Fibroblast of peridontal ligament (primary cell): ENCODE data around the gene PTS.

ENCODE experiments used
- DNase-seq: peaks from one replicate; pipeline ENCODE4 v3.0.0-alpha.2; 2010; ENCODE audit errors: extremely low read depth

PTS gene

DNA sequence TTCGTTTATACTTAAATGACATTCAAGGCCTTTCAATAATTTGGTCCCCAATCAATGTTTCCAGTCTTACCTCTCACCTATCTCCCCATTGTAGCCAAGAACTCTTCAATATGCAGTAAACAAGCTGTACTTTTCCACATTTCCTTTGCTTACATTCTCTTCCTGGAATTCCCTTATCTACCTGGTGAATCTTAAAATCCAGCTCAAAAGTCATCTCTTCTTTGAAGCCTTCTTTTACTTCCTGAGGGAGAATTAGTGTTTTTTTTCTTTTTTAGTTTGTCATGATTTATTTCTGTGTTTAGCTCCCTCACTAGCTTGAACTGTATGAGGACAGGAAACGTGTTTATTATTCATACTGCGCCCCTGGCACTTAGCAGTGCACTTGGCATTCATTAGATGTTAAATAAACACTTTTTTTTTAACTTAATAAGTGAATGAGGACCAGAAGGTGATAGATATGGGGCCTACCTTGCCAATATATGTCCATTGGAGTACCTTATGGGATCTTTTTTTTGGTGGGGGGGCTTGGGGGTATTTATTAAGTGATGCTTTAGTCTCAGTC is 4.9 kb upstream of the PTS start:
- no peak for DNase-seq

DNA sequence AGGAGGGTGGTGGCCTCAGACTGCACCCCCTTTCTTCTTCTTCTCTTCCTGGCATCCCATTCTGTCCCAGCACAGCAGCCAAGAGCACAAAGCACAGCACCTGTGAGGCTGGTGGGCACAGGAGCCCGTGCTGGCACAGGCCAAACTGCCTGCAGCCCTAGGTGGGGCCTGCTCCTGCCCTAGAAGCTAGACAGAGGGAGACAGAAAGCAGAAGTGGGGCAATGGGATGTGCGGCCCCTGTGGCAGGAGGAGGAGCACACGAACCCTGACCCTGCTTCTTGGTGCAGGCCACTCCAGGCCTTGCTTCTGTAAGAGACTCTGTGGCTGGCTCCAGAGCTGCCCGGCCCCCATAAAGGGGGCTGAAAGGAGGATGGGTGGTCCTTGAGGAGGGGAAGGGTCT is 3.9 kb upstream of the PTS start:
- DNase-seq = no peak

DNA sequence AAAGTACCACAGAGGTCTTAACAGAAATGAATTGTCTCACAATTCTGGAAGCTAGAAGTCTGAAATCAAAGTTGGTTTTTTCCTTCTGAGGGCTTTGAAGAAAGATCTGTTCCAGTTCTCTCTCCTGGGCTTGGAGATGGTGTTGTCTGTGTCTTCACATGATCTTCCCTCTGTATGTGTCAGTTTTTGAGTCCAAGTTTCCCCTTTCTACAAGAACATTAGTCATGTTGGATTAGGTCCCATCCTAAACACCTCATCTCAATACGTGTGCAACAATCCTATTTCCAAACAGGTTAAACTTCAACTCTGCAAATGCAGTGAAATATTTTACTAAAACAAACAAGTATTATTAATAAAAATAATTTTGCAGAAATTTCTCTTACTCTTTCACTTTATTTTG is 3.1 kb upstream of the PTS start:
- DNase-seq = no peak

DNA sequence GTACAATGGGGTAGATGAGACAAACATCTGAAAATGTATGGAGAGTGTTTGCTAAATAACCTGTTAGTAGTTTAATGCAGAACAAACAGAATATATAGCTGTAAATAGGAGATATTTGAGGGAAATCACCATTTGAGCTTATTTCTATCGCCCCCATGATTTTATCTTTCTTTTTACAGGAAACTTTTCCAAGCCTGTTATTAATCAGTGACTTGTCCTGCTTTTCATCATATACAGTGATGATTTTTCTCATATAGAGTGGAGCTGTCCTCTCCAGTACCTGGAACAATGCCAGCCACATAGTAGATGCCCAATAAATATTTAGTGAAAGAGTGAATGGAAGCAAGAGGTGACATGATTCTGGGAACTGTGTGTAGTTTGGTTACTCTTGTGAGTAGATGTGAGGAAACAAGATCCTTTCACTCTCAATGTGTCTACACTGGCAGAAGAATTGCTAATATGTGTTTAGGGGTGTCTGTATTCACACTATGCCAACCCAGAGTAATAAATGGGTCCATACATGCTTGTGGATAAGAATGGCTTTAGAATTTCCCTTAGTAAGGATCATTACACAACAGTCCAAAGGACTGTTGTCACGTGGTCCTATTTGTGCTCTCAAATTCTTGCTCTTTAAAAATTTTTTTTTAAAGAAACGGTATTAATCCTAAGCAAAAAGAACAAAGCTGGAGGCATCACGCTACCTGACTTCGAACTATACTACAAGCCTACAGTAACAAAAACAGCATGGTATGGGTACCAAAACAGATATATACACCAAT is 2.3 kb upstream of the PTS start:
- DNase-seq = no peak

DNA sequence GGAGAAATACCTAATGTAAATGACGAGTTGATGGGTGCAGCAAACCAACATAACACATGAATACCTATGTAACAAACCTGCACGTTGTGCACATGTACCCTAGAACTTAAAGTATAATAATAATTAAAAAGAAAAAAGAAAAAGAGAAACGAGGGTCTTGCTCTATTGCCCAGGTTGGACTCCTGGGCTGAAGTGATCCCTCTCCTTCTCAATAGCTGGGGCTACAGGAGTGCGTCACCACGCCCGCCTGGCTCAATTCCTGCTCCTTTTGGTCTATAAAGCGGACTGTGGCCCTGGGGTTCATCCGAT is 521 bp upstream of the PTS start:
- DNase-seq = no peak

DNA sequence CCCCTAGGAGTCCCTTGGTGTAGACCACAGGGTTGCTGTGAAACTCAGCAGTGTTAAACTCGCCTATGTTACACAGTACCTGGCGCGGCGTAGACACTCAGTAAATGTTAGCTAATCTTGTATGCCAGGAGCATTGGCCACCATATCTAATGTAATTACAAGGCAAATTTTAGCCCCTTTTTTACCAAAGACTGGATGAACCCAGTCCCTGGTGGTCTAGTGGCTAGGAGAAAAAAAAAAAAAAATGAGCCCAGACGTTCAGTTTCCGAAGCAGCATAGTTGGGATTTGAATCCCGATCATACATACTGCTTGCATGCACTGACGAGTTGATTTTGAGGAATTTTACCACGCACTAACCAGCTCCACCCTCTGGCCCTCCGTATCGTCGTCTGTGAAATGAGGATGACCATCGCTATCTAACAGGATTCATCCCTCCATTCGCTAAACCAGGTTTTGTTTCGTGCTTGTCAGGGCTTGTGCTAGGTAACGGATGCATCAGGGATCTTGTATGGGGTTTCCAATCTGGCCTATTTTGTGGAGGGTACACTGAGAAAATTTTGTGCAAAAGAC is 688 bp downstream of the PTS start:
- peak; percentile 64 for DNase-seq

DNA sequence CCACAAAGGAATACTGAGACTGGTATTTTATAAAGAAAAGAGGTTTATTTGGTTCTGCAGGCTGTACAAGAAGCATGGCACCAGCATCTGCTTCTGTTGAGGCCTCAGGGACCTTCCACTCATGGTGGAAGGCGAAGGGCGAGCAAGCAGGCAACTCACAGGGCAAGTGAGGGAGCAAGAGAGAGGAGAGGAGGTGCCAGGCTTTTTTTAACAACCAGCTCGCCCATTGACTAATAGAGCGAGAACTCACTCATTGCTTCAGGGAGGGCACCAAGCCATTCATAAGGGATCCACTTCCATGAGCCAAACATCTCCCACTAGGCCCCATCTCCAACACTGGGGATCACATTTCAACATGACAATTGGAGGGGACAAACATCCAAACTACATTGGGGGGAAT is 1.2 kb downstream of the PTS start:
- DNase-seq = no peak

DNA sequence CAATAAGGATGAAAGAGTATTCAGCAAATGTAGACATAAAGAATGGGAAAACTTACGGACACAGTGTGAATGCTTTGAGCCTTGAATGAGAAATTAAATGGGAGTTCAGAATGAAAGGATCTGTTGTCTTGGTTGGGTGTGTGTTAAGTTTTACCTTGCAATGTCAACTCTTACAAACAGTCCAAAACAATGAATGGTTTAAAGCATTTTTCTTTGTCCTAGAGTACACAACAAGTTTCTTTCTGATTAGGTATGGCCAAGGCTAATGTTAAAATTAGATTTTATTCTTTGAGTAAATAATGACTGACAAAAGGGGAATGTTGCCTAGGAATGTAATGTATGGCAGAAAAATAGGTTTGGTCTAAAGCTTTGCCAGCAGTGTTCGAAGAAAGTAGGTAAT is 2.5 kb downstream of the PTS start:
- no peak for DNase-seq

DNA sequence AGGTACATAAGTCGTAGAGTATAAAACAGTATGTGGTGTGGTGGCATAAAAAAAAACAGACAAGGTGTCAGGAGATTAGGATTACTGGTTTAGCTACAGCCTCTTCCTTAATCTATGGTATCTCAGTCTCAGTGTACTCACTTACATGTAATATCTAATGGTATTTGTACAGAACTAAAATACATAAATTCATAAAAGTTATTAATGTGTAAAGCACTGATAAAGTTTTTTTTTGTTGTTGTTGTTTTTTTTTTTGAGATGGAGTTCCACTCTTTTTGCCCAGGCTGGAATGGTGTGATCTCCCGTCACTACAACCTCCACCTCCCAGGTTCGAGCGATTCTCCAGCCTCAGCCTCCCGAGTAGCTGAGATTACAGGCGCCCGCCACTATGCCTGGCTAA is 2.9 kb downstream of the PTS start:
- no peak for DNase-seq

DNA sequence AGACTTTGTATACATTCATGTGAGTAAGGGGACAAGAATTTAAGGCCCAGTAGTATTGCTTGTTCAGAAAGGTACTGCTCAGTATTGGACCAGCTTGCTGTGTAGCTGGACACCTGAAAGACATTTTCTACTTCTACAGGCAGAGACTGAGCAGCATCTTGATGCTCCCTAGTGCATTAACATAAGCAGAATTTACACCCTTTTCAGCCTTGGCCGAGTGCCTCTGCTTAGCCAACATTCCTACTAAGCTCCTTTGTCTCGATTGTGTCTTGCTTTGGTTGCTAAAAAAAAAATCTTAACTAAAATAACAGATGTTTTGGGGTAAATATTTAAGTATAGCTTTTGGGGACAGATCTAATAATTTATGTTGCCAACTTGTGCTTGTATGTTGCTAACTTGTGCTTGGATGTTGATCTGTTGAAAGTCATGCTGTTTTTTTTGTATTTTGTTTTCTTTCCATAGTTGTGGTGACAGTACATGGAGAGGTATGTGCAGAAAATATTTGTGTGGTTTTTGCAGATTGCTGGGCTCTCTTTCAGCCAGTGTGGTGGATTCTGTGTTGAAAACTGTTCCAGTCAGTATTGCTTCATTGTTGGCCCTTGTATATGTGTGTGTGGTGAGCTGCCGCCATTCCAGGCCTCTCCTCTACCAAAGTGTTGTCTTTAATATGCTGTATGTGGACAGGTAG is 3.7 kb downstream of the PTS start:
- peak; percentile 96 for DNase-seq

DNA sequence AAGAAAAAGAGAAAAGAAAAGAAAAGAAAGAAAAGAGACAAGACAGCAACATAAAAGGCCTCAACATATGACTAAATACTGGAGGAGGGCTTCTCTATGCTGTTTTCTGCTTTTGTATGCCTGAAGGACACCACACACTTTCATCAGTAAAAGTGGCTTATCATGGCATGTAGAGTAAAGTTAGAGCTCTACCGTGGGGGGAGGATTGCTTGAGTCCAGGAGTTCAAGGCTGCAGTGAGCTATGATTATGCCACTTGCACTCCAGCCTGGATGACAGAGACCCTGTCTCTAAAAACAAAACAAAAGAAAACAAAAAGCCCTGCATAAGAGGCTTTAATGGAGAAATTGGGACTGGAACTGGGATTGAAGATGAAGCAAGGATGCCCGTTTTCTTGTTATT is 5.7 kb downstream of the PTS start:
- no peak for DNase-seq

DNA sequence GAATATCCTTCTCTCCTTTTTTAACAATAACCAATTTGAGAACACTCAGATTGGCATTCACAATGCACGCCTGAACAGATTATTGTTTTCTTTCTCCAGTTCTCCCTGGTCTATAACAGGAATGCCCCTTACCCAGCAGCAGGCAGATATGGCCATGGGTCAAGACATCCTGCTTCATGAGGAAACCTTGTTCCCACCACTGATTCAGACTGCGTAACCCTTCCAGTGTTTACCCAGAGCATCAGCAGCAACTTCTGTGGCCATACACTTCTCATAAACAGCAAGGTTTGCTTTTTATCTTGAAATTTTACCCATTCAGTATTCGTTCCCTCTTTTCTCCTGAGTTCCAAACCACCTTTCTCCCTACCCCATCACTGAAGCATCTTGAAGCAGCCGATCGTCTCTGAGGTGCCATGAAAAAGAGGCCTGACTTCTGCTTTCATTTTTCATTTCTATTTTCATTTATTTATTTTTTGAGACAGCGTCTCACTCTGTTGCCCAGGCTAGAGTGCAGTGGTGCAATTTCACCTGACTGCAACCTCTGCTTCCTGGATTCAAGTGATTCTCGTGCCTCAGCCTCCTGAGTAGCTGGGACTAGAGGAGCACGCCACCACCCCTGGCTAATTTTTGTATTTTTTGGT is 9.6 kb downstream of the PTS start:
- DNase-seq = no peak

DNA sequence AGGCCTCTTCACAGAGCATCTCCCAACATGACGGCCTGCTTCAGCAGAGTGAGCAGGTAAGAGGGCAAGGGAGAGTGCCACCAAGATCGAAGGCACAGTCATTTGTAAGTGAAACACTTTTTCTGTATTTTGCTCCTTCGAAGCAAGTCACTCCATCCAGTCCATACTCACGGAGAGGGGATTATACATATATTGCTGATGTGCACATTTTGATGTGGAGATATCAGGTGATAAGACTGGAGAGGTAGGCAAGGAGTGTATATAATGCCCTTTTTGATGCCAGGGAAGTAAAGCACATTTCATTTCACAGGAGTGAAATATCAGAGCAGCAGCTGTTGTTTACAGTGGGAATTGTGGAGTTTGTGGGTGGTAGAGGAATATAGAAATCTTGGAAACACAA is 11.2 kb downstream of the PTS start:
- DNase-seq = no peak

DNA sequence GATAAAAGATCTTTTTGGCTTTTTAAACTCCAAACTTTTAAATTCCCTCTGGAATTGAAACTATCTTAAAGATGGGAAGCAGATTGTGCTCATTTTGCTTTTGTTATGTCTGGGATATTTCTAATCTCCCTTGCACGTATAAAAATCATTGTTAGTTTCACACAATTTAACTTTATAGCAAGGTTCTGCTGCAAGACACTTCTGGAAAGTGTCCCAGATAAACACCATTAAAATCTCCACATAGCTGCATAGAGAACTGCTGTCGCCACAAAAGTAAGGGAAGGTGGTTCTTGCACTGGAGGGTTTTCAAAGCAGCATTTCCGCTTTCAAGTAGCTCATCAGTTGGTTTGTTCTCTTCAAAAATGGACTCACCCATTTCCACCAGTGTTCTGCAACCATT is 11.8 kb downstream of the PTS start:
- DNase-seq = no peak

DNA sequence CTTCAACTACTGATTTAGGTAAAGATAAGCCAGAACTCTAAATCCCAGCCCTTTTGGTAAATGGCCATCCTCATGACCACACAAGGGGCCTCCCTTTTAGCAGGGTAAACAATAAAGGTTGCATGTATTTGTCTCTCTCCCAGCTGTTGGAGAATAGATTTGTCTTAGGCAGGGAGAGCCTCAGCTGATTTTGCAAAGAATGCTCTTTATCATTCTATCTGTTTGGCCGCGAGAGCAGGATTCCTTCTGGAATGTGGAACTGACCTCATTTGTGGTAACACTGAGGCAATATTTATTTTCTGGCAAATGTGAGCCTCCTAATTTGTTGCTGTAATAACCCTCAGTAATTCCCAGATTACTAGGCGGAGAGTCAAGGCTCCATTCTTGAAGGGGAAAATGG is 15.3 kb downstream of the PTS start:
- peak; percentile 95 for DNase-seq

DNA sequence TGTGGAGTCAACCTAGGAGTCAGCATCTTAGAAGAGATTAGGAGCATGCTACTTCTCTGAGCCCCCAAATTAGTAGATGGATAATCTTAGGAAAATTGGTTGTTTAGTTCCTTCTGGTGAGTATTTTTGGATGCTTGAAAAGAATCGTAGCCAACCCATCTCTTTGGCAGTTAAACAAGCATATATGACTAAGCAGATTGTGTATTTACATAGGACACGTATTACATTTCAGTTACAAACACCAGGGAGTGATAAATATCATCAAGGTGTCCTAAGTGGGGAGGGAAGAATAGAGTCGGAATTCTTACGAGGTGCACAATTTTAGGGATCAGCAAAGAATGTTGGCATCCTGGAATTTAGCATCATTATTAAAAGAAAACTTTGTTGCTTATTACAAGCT is 21.0 kb downstream of the PTS start:
- DNase-seq = peak; percentile 69

DNA sequence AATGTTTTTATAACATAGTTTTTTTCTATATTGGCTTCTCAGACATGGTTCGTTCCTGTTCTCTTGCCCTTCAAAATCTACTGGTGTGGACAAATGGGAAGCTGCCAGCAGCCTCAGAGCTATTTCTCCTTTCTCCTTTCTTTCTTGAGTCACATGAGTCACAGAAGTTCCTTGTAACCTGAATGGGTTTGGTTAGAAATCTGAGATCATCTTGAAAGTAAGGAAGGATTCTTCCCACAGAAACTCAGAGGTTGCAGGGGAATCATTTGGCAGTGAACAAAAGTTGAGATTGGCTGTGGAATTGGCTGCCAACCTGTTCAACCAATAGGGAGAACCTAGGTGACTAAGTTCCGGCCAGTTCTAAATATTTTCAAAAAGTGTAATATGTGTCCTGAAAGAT is 22.0 kb downstream of the PTS start:
- DNase-seq = peak; percentile 63

DNA sequence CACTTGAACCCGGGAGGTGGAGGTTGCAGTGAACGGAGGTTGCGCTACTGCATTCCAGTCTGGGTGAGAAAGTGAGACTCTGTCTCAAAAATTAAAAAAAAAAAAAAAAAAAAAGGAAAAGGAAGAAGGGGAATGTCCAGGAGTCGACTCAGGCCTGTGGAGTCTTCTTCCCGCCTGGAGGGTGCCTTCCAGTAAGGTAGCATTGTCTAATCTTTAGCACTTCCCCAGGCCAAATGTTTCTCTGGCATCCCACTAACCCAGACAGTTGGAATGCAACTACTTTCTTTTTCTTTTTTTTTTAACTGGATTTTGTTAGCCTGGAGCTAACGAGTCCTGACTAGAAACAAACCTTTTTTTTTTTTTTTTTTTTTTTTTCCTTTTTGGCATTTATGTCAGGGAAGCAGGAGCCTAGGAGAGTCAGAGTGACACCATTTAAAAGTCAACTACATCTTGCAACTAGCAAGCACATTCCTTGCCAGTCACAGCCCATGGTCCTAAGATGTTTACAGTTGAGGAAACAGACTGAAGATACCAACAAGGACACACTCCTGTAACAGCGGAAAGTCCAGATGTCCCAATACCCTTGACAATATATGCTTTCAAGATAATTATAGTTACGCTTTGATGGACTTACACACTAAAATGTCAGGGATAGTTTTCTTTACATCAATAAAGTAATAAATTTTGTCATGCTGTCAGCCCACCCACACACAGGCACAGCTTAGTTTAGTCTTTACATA is 23.8 kb downstream of the PTS start:
- DNase-seq = no peak

DNA sequence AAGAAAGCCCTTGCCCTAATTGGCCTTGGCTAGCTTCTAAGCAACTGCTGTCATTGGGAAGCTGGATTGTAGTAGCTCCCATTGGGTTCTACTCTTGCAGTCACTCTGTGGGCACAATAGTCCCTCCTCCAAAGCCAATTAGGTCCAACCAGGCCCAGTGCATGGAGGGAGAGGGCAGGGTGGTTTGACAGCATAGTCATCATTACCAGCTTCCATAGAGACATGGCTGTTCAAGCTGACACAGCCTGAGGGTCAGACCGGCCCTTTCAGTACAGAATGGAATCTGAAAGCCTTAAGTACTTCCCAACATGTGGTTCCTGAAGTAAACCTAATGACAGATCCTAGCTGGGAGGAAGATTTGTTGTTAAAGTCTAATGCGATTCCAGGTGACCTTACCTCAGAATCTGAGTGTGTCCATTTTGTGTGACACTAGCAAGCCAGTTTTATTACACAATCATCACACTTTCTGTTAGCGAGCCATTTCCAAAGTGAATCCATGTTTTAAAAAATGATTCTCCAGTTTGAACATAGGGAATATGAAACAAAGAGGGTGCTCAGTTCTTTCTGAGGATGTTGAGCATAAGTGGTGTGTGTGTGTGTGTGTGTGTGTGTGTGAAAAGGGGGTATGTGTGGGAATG is 27.5 kb downstream of the PTS start:
- no peak for DNase-seq

DNA sequence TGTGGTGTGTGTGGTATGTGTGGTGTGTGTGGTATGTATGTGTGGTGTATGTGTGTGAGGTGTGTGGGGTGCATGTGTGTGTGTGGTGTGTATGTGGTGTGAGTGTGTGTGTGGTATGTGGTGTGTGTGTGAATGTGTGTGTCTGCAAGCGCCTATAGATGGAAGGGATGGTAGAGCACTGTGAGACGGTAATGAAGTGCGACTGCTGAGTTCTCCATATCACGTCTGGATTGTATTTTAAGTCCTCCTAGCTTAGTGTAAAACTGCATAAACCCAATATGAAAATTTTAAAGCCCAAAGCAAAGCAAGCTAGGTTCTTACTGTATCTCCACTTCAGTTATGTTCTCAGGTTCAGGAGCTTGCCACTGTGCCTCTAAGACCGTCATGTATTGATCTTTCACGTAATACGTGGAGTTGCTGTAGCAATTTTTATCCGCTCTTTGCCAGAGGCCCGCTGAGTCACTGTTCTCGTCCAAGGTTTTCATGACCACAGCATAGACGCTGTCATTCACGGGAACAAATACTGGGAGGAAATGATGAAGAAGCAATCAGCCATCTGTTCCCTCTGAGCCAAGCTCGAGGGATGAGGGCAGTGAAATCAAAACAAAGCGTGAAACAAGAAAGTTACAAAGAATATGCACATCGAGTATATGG is 29.0 kb downstream of the PTS start:
- DNase-seq = peak; percentile 92

DNA sequence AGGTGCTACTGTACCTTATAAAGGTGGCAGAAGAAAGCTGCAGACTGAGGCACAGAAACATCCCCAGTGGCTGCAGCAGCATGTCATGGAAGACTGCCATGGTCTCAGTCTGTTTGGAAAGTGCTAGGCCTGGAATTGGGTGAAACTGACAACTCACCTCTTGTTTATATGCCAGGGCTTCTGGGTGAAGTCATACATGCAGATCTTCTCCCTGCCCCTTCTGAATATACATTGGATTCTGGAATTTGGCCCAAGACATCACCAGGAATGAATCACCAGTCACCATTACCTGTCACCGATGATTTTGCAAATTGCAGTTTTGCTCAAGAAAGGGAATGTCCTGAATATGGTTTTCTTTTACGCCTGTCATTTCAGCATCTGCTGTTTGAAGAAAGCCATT is 34.3 kb downstream of the PTS start, which contains the start of gene PLET1:
TSS of gene PLET1 (minus strand) at position 371 of the 400 bp plus-strand sequence. CDS start at position 100, 271 bp downstream.
- DNase-seq = no peak
